HFFc6 (cell line): ENCODE results near the gene OVCH2. TPM values are rescaled to one million over a fixed set of nuclear protein-coding genes. Genes with fewer than 3 reads are reported as not detected.

Experiments
- DNase-seq: peaks from one replicate; pipeline ENCODE4 v3.0.0-alpha.2; 2018
- H3K27ac Mint-ChIP-seq: 2 replicates; pipeline ENCODE4 v1.8.0; 2020; ENCODE audit warnings: mild to moderate bottlenecking, mixed read lengths
- H3K27me3 Mint-ChIP-seq: 2 replicates; pipeline ENCODE4 v1.8.0; 2021; ENCODE audit warnings: mild to moderate bottlenecking, moderate library complexity, mixed read lengths; ENCODE audit not compliant: insufficient read depth
- H3K36me3 Mint-ChIP-seq: 2 replicates; pipeline ENCODE4 v1.8.0; 2021; ENCODE audit warnings: low read depth, mixed read lengths
- H3K4me1 Mint-ChIP-seq: 2 replicates; pipeline ENCODE4 v1.8.0; 2020; ENCODE audit warnings: low read depth, mixed read lengths
- H3K4me3 Mint-ChIP-seq: 2 replicates; pipeline ENCODE4 v1.8.0; 2020; ENCODE audit warnings: mild to moderate bottlenecking, moderate library complexity, mixed read lengths
- H3K9me3 Mint-ChIP-seq: 2 replicates; pipeline ENCODE4 v1.8.0; 2020; ENCODE audit warnings: mild to moderate bottlenecking, mixed read lengths
- total RNA-seq, 6 experiments: library from RNA; stranded (reverse); fragmentation: NEBNext Ultra II Directional; extraction: Animal tissue kit (Norgen Biotek cat#: 25700); gene quantifications; 2 replicates in 1 of 6; 3 replicates in 5 of 6; pipeline ENCODE4 v1.2.3, GENCODE V29; 2021
- TF ChIP-seq, protein P1 (sequence below): fragments of 200-600 bp; sonication (generic); IDR thresholded peaks from 2 replicates; pipeline ENCODE4 v1.5.0; 2021; ENCODE audit warnings: antibody characterized with exemption, mild to moderate bottlenecking

Gene OVCH2
- total RNA-seq, 6 experiments from 2014 or later, result not detected

DNA sequence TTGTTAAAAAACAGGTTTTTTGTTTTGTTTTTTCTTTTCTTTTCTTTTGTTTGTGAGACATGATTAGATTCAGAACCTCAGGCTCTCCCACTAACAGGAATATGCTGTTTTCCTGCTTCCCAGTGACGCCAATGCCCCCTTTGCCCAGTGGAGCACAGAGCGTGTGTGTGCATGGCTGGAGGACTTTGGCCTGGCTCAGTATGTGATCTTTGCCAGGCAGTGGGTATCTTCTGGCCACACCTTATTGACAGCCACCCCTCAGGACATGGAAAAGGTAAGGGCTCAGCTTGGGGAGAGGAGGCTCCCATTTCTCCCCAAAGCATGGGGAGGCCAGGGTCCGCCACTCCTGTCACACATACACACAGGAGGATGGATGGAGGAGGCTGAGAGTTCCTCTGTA, 58.0 kb downstream of the OVCH2 start:
- Mint-ChIP-seq H3K27ac (no peak overlapping the region), H3K4me1 (peaks cover 33% of the 10 kb centered on the region), H3K36me3 (0 out of 2 replicates have a peak, but pooled peaks cover 10% of the 10 kb centered on the region), H3K4me3 (no peak overlapping the region), H3K9me3 (no peaks in the 10 kb centered on the region), H3K27me3 (peaks cover 2% of the 10 kb centered on the region; the same call in 1 of the 2 replicates)
- TF ChIP-seq, protein P1, sequence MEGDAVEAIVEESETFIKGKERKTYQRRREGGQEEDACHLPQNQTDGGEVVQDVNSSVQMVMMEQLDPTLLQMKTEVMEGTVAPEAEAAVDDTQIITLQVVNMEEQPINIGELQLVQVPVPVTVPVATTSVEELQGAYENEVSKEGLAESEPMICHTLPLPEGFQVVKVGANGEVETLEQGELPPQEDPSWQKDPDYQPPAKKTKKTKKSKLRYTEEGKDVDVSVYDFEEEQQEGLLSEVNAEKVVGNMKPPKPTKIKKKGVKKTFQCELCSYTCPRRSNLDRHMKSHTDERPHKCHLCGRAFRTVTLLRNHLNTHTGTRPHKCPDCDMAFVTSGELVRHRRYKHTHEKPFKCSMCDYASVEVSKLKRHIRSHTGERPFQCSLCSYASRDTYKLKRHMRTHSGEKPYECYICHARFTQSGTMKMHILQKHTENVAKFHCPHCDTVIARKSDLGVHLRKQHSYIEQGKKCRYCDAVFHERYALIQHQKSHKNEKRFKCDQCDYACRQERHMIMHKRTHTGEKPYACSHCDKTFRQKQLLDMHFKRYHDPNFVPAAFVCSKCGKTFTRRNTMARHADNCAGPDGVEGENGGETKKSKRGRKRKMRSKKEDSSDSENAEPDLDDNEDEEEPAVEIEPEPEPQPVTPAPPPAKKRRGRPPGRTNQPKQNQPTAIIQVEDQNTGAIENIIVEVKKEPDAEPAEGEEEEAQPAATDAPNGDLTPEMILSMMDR, result no peak
- DNase-seq, result no peak

DNA sequence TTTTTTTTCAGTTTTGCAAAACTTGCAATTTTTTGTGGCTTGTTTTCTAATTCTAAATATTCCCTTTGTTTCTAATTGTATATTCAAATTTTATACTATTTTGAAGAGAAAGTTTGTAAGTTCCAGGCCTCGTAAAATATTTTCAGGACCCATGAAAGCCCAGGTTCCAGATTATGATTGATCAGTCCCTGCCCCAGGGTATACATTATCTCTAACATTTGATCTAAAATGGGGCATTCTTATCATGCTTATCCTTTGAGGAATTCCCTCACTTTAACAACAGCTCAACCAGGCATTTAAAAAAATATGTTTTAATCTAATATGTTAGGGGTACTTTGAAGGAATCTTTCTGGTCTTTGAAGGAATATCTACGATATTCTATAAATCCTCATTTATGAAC, 59.4 kb downstream of the OVCH2 start:
- TF ChIP-seq, protein P1, result no peak
- Mint-ChIP-seq H3K4me1 (peaks cover 33% of the 10 kb centered on the region), H3K27me3 (peaks cover 4% of the 10 kb centered on the region; the same call in 1 of the 2 replicates), H3K36me3 (0 out of 2 replicates have a peak, but pooled peaks cover 10% of the 10 kb centered on the region), H3K4me3 (no peak overlapping the region), H3K9me3 (no peaks in the 10 kb centered on the region), H3K27ac (no peak overlapping the region)
- DNase-seq, result no peak

DNA sequence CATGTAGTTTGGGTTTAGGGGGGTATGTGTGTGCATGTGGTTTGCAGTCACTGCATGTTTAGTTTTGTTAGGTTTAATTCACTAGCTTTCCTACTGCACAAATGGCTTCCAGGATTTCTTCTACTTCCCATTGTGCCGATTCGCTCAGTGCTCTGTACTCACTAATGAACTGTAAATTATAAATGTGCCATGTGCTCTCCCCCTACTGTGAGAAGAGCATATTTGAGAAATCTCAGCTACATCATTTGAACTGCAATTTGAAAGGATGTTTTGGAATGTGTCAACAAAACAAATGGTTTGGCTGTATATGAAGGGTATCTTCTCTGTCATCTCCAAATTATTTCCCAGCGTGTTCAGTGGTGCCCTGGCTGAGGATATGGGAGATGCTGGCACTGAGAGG, 61.1 kb downstream of the OVCH2 start:
- Mint-ChIP-seq H3K36me3 (0 out of 2 replicates have a peak, but pooled peaks cover 10% of the 10 kb centered on the region), H3K27me3 (peaks cover 4% of the 10 kb centered on the region; the same call in 1 of the 2 replicates), H3K4me3 (no peak overlapping the region), H3K4me1 (peaks cover 18% of the 10 kb centered on the region), H3K9me3 (no peaks in the 10 kb centered on the region), H3K27ac (no peak overlapping the region; the same call in 1 of the 2 replicates)
- DNase-seq, result no peak
- TF ChIP-seq, protein P1, result no peak

DNA sequence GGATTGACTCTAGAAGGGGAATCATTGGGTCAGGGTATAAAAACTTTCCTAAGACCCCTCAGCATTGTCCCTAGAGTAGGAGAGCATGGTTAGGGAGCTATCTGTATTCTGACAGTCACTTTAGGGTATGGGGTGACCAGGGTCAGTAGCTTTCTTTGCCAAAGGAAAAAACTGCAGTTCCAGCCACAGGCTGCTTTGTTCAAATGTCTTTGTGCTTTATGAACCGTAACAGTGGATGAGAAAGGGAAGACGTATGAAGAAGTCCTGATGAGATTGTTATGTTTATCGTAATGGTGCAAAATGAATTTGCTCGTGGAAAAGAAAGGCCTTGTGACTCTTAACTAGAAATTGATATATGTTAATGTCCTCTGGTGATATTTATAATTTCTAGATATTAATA, 63.0 kb downstream of the OVCH2 start:
- 0 out of 2 replicates have a peak, but pooled peaks cover 4% of the 10 kb centered on the region for H3K36me3 Mint-ChIP-seq
- no peak overlapping the region for H3K27ac Mint-ChIP-seq
- H3K27me3 Mint-ChIP-seq, result peaks cover 4% of the 10 kb centered on the region; the same call in 1 of the 2 replicates
- TF ChIP-seq, protein P1, result no peak
- peaks cover 27% of the 10 kb centered on the region for H3K4me1 Mint-ChIP-seq
- DNase-seq, result no peak
- H3K4me3 Mint-ChIP-seq, result no peak overlapping the region
- no peaks in the 10 kb centered on the region for H3K9me3 Mint-ChIP-seq

DNA sequence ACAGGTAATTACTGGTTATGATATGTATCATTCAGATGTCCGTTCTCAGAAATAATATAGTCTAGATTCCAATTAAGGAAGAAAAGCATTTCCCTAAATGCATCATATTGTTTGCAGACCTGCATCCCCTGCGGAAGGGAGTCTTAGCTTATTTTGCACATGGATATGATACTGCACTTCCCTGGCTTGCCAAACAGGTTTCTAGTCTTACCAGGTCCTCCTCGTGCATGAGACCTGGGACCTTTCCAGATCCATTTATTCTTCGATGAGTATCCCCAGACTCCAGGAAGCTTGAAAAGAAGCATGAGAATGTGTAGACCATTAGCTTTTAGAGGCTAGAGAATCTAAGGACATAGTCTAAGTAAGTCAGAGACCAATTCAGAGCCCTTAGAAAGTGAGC, 63.5 kb downstream of the OVCH2 start:
- no peaks in the 10 kb centered on the region for H3K9me3 Mint-ChIP-seq
- no peak overlapping the region for H3K27ac Mint-ChIP-seq
- peaks cover 4% of the 10 kb centered on the region; the same call in 1 of the 2 replicates for H3K27me3 Mint-ChIP-seq
- H3K36me3 Mint-ChIP-seq, result 0 out of 2 replicates have a peak, but pooled peaks cover 4% of the 10 kb centered on the region
- no peak for DNase-seq
- no peak overlapping the region for H3K4me3 Mint-ChIP-seq
- TF ChIP-seq, protein P1, result no peak
- peaks cover 33% of the 10 kb centered on the region for H3K4me1 Mint-ChIP-seq
